BE2C (cell line): ENCODE results near the gene PRKCZ. TPM values are rescaled to one million over a fixed set of nuclear protein-coding genes. Genes with fewer than 3 reads are reported as not detected.

Experiments used
- DNase-seq: peaks from one replicate; pipeline ENCODE4 v3.0.0-alpha.2; 2020
- H3K27me3 ChIP-seq: fragments of 250-450 bp; sonication (Bioruptor Pico); 2 replicates; pipeline ENCODE4 v1.5.1; 2020; ENCODE audit warnings: mild to moderate bottlenecking
- H3K36me3 ChIP-seq: fragments of 250-450 bp; sonication (Bioruptor Pico); 2 replicates; pipeline ENCODE4 v1.5.1; 2020; ENCODE audit warnings: mild to moderate bottlenecking
- H3K4me1 ChIP-seq: fragments of 250-450 bp; sonication (Bioruptor Pico); 2 replicates; pipeline ENCODE4 v1.5.1; 2020
- H3K4me3 ChIP-seq: 2 replicates; pipeline ENCODE4 v1.5.1; 2011; ENCODE audit warnings: low read depth, low read length
- H3K9me3 ChIP-seq: fragments of 250-450 bp; sonication (Bioruptor Pico); 2 replicates; pipeline ENCODE4 v1.5.1; 2020
- polyA plus RNA-seq: library from polyadenylated mRNA; unstranded; fragments of >200 nt; gene quantifications from one replicate; pipeline ENCODE4 v1.2.1, GENCODE V29; 2012; ENCODE audit warnings: low read depth, missing spikeins; ENCODE audit not compliant: insufficient read length, insufficient read depth
- TF ChIP-seq, protein P1 (sequence below): IDR thresholded peaks from 2 replicates; pipeline ENCODE4 v1.5.1; 2012; ENCODE audit warnings: mild to moderate bottlenecking, low read depth, low read length

Gene PRKCZ
- 22.6 TPM for polyA plus RNA-seq

DNA sequence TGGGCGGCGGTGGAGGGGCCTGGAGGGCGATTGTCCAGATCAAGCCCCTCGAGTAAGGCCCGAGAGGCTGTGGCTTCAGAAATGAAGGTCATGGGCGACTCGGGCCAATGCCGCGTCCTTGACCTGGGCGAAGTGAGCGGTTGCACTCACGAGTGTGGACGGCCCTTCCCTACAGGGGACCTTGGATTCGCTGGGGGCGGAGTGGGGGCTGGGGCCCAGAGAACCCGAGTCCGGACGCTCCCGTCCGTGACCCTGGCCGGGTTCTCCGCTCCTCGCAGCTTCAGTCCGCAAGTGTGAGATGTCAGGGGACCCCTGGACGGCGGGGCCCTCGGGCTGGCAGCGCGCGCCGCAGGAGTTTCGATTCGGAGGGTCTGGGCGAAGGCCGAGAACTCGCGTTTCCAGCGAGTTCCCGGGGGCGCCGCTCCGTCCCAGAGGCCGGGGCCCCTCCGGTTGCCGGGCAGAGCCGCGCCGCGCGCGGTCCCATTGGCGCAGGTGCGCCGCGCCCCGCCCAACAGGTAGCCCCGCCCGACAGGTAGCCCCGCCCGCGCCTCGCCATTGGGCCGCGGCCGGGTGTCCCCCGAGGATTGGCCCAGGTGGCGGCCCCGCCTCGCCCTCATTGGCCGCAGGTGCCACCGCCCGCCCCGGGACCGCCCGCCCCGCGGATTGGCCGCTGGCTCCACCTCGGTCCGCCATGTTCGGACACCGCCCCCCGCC is at the start of gene PRKCZ:
Gene PRKCZ, plus strand, starts transcription at position 694 of the 714 bp plus-strand sequence. CDS start 220 bp downstream, outside the sequence.
- Histone ChIP-seq H3K4me1 (no peaks in the 10 kb centered on the region), H3K9me3 (no peaks in the 10 kb centered on the region), H3K36me3 (no peaks in the 10 kb centered on the region), H3K27me3 (peaks cover 62% of the 10 kb centered on the region), H3K4me3 (no peak within 1 kb of the TSS)
- TF ChIP-seq, protein P1, sequence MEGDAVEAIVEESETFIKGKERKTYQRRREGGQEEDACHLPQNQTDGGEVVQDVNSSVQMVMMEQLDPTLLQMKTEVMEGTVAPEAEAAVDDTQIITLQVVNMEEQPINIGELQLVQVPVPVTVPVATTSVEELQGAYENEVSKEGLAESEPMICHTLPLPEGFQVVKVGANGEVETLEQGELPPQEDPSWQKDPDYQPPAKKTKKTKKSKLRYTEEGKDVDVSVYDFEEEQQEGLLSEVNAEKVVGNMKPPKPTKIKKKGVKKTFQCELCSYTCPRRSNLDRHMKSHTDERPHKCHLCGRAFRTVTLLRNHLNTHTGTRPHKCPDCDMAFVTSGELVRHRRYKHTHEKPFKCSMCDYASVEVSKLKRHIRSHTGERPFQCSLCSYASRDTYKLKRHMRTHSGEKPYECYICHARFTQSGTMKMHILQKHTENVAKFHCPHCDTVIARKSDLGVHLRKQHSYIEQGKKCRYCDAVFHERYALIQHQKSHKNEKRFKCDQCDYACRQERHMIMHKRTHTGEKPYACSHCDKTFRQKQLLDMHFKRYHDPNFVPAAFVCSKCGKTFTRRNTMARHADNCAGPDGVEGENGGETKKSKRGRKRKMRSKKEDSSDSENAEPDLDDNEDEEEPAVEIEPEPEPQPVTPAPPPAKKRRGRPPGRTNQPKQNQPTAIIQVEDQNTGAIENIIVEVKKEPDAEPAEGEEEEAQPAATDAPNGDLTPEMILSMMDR, result no peak
- DNase-seq, result no peak

DNA sequence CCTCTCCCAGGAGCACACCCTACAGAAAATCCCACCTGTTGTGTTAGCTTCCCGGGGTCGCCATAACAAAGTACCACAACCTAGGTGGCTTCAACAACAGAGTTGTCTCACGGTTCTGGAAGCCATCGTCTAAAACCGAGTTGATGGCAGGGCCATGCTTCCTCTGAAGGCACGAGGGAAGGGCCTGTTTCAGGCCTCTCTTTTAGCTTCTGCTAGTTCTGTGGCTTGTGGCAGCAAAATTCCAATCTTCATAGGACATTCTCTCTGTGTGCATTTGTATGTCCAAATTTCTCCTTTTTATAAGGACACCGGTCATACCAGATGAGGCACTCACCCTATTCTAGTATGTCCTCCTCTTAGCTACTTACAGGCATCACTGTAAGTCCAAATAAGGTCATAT is 49.8 kb upstream of the PRKCZ start:
- H3K36me3 ChIP-seq, result no peaks in the 10 kb centered on the region
- TF ChIP-seq, protein P1, result no peak
- H3K9me3 ChIP-seq, result no peaks in the 10 kb centered on the region; the same call in 1 of the 2 replicates
- peaks cover 68% of the 10 kb centered on the region for H3K27me3 ChIP-seq
- no peak overlapping the region for H3K4me3 ChIP-seq
- DNase-seq, result no peak
- H3K4me1 ChIP-seq, result no peaks in the 10 kb centered on the region

DNA sequence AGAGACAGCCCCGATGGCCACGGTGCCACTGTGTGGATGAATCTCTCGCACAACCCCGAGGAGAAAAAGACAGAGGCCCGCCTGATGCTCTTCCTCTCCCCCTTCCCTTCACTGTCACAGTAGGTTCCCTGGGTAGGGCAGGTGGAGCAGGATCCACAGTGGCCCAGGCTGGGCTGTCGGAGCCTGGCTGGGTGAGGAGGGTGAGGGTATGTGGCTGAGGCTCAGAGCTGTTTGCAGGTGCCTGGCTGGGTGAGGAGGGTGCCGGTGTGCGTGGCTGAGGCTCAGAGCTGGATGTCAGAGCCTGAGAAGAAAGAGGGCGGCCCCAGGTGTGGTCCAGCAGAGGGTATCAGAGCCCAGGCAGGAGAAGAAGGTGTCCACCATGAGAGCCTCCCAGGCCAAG is 49.4 kb upstream of the PRKCZ start:
- Histone ChIP-seq H3K27me3 (peaks cover 68% of the 10 kb centered on the region), H3K9me3 (no peaks in the 10 kb centered on the region; the same call in 1 of the 2 replicates), H3K4me1 (no peaks in the 10 kb centered on the region), H3K4me3 (no peak overlapping the region), H3K36me3 (no peaks in the 10 kb centered on the region)
- DNase-seq, result no peak
- TF ChIP-seq, protein P1, result no peak

DNA sequence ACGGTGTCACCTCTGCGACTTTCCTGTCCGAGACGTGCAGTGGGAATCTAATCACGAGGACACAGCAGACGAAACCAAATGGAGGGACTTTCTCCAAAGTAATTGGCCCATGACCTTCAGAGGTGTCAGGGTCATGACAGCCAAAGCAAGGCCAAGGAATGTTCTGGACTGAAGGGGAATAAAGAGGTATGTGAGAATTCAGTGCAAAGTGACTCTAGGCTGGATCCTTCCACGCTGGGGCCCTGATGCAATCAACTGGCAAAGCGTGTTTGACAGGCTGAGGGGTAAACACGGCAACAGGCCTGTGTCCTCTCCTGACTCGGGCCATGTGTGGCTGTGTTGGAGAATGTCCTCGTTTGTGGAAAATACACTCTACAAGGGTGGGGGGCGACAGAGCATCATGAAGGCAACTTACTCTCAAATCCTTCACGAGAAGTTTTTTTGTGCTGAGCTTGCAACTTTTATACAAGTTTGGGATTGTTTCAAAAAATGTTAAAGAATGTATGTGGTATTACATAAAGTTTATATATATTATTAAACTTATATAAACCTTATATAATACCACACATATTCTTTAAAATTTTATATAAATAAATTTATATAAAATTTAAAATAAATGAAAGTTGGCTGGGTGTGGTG is 48.3 kb upstream of the PRKCZ start:
- Histone ChIP-seq H3K36me3 (no peaks in the 10 kb centered on the region), H3K4me1 (no peaks in the 10 kb centered on the region), H3K9me3 (no peaks in the 10 kb centered on the region; the same call in 1 of the 2 replicates), H3K4me3 (no peak overlapping the region), H3K27me3 (peaks cover 71% of the 10 kb centered on the region)
- DNase-seq, result no peak
- TF ChIP-seq, protein P1, result no peak

DNA sequence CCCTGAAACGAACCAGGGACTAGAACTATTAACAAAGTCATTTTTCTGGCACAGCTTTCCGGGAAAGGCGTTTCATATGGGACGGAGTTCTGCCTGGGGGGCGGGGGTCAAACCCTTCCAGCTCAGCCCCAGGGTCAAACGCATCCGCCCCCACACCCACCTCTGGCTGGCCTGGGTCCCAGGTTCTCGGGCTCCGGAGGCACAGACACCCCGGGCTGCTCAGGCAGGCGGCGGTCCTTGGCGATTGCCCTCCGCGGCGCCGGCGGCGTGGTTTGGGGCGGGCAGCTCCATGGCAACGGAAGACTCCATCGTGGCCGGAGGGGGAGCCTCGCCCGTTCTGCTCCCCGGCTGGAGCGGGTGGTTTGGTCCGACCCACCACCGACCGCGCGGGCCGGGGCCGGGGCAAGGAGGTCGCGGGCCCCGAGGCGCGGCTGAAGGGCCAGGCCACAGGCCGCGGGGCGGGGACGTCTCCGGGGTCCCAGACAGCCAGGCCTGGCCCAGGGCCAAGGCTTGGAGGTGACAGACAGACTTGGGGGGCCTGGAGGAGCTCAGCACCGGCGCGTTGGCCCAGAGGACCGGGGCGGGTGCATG is 46.6 kb upstream of the PRKCZ start, which contains the start of gene CFAP74:
Gene CFAP74, minus strand, starts transcription at position 246 of the 591 bp plus-strand sequence. CDS start 12,830 bp downstream, outside the sequence.
- Histone ChIP-seq H3K4me1 (no peaks in the 10 kb centered on the region), H3K4me3 (peak within 1 kb of the TSS; percentile 26), H3K27me3 (peaks cover 75% of the 10 kb centered on the region), H3K9me3 (no peaks in the 10 kb centered on the region; the same call in 1 of the 2 replicates), H3K36me3 (no peaks in the 10 kb centered on the region)
- peak; percentile 76 for DNase-seq
- TF ChIP-seq, protein P1, result no peak
